C4-2B (cell line): ENCODE results near the gene RCN1.
A peak's percentile ranks its signal among the peaks of the same experiment; 100 is the strongest.

Experiments used
- H3K27ac ChIP-seq: fragments of 450-650 bp; 2 replicates; pipeline ENCODE4 v1.5.1; 2017
- CTCF ChIP-seq: fragments of 450-650 bp; conservative IDR thresholded peaks from 2 replicates; pipeline ENCODE4 v1.5.1; 2017; ENCODE audit warnings: mild to moderate bottlenecking
- ZFX ChIP-seq: fragments of 450-650 bp; IDR thresholded peaks from 2 replicates; pipeline ENCODE4 v1.6.1; 2017

RCN1 gene

GRCh38 chr11:32090545-32091370, at the start of gene RCN1:
Gene RCN1 (plus strand): TSS chr11:32091074. CDS start chr11:32091197, 123 bp downstream.
- peak within 1 kb of the TSS; percentile 84 for H3K27ac ChIP-seq
- no peak; the same call in 1 of the 2 replicates for TF ChIP-seq ZFX
- TF ChIP-seq CTCF: no peak

DNA sequence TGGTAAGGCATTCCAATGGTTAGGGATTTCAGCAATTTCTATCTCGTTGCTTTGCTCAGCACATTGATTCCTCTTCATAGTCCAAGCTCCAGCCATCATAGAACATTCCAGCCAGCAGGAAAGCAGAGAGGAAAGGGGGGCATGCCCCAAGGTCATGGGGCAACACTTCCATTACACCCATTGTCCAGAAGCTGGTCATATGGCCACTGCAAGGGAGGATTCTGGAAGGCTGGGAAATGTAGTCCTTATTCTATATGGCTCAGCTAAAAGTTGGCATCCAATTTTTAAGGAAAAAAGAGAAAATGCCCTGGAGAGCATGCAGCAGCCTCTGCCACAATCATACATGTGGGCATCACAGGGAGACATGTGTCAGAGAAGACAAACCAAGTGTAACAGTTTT, 47.1 kb upstream of the RCN1 start:
- TF ChIP-seq ZFX (no peak), CTCF (no peak)
- H3K27ac ChIP-seq: no peak overlapping the region

GRCh38 chr11:32044158-32044863, 46.6 kb upstream of the RCN1 start:
- TF ChIP-seq ZFX (no peak), CTCF (no peak)
- no peak overlapping the region for H3K27ac ChIP-seq

DNA sequence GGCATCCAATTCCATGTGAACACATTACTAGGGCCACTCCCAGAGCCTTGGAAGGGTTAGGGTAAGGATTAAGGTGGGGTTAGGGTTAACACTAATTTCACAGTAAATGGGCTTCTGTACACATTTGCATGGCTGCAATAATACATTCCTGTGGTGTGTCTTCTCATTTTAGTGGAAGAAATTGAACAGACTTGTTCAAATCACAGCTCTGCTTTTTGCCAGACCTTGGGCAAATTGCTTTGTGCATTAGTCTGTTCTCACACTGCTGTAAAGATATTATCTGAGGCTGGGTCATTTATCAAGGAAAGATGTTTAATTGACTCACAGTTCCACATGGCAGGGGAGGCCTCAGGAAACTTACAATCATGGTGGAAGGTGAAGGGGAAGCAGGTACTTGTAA, 45.4 kb upstream of the RCN1 start:
- no peak overlapping the region for H3K27ac ChIP-seq
- TF ChIP-seq CTCF: no peak

GRCh38 chr11:32050264-32050663, 40.6 kb upstream of the RCN1 start:
- no peak overlapping the region for H3K27ac ChIP-seq
- no peak; the same call in 1 of the 2 replicates for TF ChIP-seq CTCF
- TF ChIP-seq ZFX: no peak

- H3K27ac ChIP-seq: no peak overlapping the region
- TF ChIP-seq ZFX (no peak), CTCF (peak; percentile 85)
Observed at GRCh38 chr11:32052215-32052614, 38.7 kb upstream of the RCN1 start.
